ENCODE measurements around the gene KCNC1.

Gene KCNC1

DNA sequence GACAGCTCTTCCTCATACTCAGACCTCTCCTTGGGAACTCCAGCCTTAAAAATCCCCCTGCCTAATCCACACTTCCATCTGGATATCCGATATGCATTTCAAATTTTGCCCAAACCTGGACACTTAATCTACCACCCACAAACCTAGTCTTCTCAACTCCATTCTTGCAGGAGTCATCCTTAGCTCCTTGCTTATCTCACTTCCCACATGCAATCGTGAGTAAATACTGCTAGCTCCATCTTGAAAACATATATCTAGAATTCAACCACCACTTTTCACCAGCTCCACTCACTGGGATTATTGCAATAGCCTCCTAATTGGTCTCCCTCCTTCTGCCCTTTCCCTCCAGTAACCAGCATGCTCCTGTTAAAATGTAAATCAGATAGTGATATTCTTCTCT is 17.8 kb upstream of the KCNC1 start:
- DNase-seq: no peak

DNA sequence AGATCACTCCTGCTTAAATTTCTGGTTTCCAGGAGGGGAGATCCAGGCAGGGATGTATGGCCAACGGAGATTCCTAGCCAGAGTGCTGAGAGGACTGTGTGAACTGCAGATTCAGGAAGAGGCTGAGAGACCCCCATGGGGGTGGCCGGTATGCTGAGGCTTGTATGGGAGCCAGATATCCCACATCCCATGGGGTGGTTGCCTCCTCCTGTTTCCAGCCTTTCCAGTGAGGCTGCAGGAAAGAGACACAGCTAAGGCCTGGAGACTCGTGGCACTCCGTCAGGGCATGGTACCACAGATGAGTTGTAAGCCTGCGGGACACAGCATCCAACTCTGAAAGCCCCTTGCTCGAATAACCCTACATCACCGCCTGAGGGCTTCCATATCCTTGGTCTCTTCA is 16.6 kb upstream of the KCNC1 start:
- DNase-seq: no peak

DNA sequence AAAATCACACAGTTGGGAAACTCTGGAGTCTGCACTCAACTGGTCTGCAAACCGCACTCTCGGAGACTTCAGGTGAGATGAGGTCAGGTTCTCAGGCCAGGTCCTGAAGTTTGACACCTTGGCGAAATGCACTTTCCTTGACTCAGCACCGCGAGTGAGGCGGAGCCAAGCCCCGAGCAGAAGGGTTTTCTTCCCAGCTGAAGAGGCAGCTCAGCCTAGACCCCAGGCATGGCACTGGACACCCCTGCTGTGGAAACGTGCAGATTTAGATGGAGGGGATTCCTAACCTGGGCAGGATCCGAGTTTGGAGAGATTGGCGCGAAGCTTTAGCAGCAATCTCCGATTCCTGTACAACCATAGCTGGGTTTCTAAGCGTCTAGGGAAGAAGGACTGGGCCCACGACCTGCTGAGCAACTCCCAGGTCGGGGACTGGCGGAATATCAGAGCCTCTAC is 16.0 kb upstream of the KCNC1 start:
- DNase-seq: no peak

DNA sequence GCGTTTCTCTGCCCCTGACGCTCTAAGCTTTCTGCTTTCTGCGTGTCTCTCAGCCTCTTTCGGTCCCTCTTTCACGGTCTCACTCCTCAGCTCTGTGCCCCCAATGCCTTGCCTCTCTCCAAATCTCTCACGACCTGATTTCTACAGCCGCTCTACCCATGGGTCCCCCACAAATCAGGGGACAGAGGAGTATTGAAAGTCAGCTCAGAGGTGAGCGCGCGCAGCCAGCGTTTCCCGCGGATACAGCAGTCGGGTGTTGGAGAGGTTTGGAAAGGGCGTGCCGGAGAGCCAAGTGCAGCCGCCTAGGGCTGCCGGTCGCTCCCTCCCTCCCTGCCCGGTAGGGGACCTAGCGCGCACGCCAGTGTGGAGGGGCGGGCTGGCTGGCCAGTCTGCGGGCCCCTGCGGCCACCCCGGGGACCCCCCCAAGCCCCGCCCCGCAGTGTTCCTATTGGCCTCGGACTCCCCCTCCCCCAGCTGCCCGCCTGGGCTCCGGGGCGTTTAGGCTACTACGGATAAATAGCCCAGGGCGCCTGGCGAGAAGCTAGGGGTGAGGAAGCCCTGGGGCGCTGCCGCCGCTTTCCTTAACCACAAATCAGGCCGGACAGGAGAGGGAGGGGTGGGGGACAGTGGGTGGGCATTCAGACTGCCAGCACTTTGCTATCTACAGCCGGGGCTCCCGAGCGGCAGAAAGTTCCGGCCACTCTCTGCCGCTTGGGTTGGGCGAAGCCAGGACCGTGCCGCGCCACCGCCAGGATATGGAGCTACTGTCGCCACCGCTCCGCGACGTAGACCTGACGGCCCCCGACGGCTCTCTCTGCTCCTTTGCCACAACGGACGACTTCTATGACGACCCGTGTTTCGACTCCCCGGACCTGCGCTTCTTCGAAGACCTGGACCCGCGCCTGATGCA is 15.3 kb upstream of the KCNC1 start, which contains the start of gene MYOD1:
Gene MYOD1, plus strand, starts transcription at position 544 of the 910 bp plus-strand sequence. Its CDS starts 212 bp downstream, at position 756.
- DNase-seq: no peak

- no peak for DNase-seq
These were observed 14.4 kb upstream of the KCNC1 start for GRCh38 chr11:17719938-17720795.

GRCh38 chr11:17720796-17721171 is 13.8 kb upstream of the KCNC1 start:
- DNase-seq: no peak

- no peak for DNase-seq
These were observed 13.2 kb upstream of the KCNC1 start for GRCh38 chr11:17721242-17721999.

DNA sequence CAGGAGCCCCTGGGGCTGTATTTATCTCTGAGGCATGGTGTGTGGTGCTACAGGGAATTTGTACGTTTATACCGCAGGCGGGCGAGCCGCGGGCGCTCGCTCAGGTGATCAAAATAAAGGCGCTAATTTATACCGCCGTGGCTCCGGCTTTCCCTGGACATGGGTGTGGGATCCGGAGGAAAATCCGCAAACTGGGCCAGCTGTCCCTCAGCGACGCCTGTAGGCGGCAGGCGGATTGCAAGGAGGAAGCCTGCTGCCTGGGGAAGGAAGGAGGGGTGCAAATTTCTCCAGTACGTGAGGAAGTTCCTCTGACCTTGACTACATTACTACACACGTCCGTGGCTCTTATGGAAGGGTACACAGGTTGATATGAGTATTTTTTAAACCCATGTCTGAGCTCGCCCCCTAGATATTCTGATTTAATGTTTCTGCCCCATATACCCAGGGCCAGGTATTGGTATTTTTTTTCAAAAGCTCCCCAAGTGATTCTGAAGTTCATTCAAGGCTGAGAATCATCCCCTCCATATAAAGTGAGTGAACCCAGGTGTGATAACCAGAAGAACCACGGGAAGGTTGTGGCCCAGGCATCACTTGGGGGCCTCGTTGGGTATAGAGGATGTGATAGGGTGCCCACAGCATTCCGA is 12.5 kb upstream of the KCNC1 start:
- DNase-seq: no peak

- DNase-seq: no peak
These were observed 10.3 kb upstream of the KCNC1 start for GRCh38 chr11:17724020-17724908.

- no peak for DNase-seq
These were observed 9.4 kb upstream of the KCNC1 start for GRCh38 chr11:17725174-17725573.

GRCh38 chr11:17730137-17730536 is 4.4 kb upstream of the KCNC1 start:
- no peak for DNase-seq

DNA sequence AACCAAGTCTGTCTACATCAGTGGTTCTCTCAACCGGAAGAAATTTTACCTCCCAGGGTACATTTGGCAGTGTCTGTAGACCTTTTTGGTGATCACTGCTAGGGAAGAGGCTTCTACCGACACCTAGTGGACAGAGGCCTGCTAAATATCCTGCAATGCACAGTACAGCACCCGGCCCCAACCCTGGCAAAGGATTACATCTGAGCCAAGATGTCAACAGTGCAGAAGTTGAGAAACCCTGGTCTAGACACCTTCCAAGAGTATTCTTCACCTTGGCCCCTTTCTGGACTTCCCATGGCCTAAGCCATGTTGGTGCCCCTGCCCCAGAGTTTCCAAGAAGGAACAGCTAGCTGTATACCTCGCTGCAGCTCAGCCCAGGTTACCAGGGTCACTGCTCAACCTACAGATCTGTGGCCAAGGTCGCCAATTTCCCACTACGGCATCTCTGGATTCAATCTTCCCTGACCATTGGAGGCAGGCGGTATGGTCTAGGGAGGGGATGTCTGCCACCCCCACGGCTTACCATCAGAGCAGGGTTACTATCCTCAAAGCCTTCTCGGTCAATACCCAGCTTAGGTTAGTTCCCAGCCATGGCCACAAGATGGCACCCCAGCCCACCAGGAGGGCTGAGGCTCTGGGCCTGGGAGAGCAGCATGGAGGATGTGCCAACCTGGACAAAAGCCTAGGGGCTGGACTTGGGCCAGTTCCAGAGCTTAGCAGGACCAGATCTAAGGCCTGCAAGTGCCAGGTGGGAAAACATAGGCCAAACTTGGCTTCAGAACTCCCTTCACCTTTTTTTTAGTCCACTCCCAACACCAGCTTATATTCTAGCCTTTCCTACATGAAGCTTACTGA is 3.7 kb upstream of the KCNC1 start:
- DNase-seq: peak; percentile 85 to 88

DNA sequence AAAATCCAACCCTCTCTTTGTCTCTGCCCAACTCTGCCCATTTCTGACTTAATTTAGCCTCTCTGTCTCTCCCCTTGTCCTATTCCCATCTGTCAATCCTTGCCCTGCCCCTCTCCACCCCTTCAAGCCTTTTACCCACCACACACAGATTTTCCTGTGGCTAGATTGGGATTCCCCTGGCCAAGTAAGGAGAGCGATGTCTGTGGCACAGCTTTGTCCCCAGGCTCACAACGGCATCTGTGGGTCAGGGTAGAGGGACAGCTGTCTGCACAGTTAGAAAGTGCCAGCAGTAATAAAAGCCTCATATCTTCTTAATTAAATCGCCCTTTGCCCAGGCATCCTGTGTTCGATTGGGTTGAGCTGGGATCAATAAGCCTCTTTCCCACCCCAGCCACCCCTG is 1.3 kb upstream of the KCNC1 start:
- no peak for DNase-seq

GRCh38 chr11:17734986-17735817 is 621 bp downstream of the KCNC1 start:
- DNase-seq: peak; percentile 63 to 66

DNA sequence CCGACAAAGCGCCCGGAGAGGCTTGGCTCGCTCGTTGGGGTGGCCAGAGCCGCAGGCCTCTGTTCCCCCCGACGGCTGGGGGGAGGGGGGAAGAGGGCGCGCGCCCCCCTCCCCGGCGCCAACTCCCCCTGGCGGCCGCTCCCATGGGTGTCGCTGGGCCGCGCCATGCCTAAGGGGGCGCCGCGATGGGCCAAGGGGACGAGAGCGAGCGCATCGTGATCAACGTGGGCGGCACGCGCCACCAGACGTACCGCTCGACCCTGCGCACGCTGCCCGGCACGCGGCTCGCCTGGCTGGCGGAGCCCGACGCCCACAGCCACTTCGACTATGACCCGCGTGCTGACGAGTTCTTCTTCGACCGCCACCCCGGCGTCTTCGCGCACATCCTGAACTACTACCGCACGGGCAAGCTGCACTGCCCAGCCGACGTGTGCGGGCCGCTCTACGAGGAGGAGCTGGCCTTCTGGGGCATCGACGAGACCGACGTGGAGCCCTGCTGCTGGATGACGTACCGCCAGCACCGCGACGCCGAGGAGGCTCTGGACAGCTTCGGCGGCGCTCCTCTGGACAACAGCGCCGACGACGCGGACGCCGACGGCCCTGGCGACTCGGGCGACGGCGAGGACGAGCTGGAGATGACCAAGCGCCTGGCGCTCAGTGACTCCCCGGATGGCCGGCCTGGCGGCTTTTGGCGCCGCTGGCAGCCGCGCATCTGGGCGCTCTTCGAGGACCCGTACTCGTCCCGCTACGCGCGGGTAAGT is 1.4 kb downstream of the KCNC1 start:
- DNase-seq: no peak

DNA sequence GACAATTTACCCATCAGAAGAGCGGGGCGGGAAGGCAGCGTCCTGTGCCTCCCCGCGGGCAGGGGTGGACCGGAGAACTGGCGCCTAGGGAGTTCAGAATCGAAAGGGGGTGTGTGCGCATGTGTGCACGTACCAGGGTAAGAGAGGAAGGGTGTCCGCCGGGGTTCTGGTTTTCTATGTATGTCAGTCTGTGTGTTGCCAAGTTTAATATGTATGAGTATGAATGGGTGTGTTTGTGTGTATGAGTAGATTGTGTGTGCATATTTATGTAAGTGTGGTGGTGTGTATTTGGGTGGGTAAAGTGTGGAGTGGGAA is 2.0 kb downstream of the KCNC1 start:
- no peak for DNase-seq

DNA sequence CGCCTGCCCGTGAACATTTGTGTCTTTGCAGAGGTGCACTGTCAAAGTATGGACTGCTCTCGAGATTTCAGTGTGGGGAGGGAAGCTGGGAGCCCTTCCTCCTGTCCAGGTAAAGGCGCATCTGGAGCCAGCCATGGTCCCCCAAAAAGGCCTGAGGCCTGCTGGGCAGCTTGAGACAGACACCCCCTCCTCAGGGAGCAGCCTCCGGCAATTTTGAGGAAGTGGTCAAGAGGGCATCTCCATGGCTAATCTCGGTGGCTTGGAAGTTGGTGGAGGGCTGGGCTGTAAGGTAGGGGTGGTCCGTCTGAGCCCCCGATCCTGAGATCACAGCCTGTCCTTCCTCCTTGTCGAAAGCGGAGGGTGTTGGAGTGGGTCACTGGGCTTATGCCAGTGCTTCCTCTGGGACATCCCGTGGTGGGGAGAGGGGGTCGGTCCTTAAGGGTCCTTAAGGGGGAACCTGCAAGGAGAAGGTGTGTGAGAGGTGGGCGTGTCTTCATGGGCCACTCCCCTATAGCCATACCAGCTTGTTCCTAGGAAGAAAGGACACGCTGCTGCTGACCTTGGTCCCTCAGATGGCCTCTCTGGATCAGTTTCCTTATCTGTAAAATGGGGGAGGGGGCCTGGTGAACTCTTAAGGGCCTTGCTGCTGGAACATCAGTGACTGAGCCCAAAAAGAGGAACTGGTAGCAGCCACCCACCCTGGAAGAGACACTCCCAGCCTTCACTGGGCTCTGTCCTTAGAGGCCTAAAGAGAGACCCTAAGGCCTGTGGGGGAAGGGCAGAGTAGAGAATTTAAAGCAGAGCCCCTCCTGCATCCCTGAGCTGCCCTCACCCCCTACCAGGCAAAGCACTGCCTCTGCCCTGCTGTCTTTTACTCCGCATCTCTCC is 2.6 kb downstream of the KCNC1 start:
- no peak for DNase-seq
